ENCODE results near the gene RNF215.

RNF215 gene

GRCh38 chr22:30420347-30421125 lies 33.3 kb upstream of the RNF215 start:
- no peak for DNase-seq (ENCODE audit: low read depth)
- H3K4me3 ChIP-seq (ENCODE audit: low read depth, low read length) = no peak overlapping the region
- TF ChIP-seq CTCF (IDR thresholded peaks at IDR 0.05; ENCODE audit: low read depth, low read length, missing control alignments) = no peak

DNA sequence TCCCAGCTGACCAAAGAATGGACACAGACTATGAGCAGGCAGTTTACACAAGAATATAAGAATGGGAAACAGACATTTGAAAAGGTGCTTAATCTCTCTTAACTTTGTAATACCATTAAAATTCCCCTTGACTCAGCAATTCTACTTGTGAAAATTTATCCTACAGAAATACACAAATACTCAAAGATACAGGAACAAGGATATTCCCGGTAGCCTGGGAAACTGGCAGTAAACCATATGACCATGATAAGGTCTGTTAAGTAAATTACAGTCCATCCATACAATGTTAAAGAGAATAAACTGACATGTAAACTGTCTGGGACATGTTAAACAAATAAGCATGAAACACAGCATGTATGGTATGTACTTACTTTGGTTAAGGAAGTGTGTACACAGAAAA lies 29.6 kb upstream of the RNF215 start:
- H3K4me3 ChIP-seq (ENCODE audit: low read depth, low read length) = no peak overlapping the region
- no peak for DNase-seq (ENCODE audit: low read depth)
- TF ChIP-seq CTCF (IDR thresholded peaks at IDR 0.05; ENCODE audit: low read depth, low read length, missing control alignments) = no peak

- no peak for DNase-seq (ENCODE audit: low read depth)
- TF ChIP-seq CTCF (IDR thresholded peaks at IDR 0.05; ENCODE audit: low read depth, low read length, missing control alignments) = no peak
- no peak overlapping the region for H3K4me3 ChIP-seq (ENCODE audit: low read depth, low read length)
Measured at GRCh38 chr22:30416403-30416802, 29.2 kb upstream of the RNF215 start.

GRCh38 chr22:30414525-30415047 lies 27.4 kb upstream of the RNF215 start:
- H3K4me3 ChIP-seq (ENCODE audit: low read depth, low read length) = no peak overlapping the region
- no peak for TF ChIP-seq CTCF (IDR thresholded peaks at IDR 0.05; ENCODE audit: low read depth, low read length, missing control alignments)
- DNase-seq (ENCODE audit: low read depth) = no peak

GRCh38 chr22:30413745-30414524 lies 26.7 kb upstream of the RNF215 start:
- H3K4me3 ChIP-seq (ENCODE audit: low read depth, low read length) = no peak overlapping the region
- DNase-seq (ENCODE audit: low read depth) = no peak
- no peak for TF ChIP-seq CTCF (IDR thresholded peaks at IDR 0.05; ENCODE audit: low read depth, low read length, missing control alignments)

GRCh38 chr22:30413001-30413400 lies 25.8 kb upstream of the RNF215 start:
- DNase-seq (ENCODE audit: low read depth) = no peak
- no peak for TF ChIP-seq CTCF (IDR thresholded peaks at IDR 0.05; ENCODE audit: low read depth, low read length, missing control alignments)
- H3K4me3 ChIP-seq (ENCODE audit: low read depth, low read length) = no peak overlapping the region
